ENCODE measurements around the gene SLC15A2. TPM values are rescaled to one million over a fixed set of nuclear protein-coding genes. Genes with fewer than 3 reads are reported as not detected.

The SLC15A2 gene
- total and polyA plus RNA-seq, 12 donors: 0.51 to 4.0 (median 2.2) TPM

DNA sequence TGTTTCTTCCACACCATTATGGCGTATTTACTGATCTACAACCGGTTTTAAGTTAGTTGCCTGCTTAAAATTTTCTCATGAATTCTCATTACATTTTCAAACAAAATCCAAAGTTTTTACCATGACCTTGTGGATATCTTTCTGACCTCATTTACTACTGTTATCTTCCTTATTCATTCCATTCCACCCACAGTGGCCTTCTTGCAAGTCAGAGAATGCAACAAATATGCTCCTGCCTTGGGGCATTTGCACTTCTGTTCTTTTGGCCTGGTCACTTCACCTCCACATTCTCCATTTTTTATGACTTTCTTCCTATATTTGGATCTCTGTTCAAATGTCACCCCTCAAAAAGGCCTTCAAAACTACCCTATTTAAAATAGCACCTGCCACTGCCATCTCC is 8.8 kb upstream of the SLC15A2 start:
- WGBS, 4 donors: 90 to 98% (median 95%) methylated on average over 2 of the region's 2 CpGs
- no peaks in the 10 kb centered on the region for H3K9me3 ChIP-seq (replicated peaks in 1 of 3)
- H3K36me3 ChIP-seq (replicated peaks in 1 of 2): no peaks in the 10 kb centered on the region
- intact Hi-C loops (cut with DNase I): no loop called here
- no peak for DNase-seq
- H3K4me1 ChIP-seq (replicated peaks in 1 of 2): no peaks in the 10 kb centered on the region
- no peaks in the 10 kb centered on the region for H3K27me3 ChIP-seq
- H3K27ac ChIP-seq: no peak overlapping the region
- TF ChIP-seq, protein P1, sequence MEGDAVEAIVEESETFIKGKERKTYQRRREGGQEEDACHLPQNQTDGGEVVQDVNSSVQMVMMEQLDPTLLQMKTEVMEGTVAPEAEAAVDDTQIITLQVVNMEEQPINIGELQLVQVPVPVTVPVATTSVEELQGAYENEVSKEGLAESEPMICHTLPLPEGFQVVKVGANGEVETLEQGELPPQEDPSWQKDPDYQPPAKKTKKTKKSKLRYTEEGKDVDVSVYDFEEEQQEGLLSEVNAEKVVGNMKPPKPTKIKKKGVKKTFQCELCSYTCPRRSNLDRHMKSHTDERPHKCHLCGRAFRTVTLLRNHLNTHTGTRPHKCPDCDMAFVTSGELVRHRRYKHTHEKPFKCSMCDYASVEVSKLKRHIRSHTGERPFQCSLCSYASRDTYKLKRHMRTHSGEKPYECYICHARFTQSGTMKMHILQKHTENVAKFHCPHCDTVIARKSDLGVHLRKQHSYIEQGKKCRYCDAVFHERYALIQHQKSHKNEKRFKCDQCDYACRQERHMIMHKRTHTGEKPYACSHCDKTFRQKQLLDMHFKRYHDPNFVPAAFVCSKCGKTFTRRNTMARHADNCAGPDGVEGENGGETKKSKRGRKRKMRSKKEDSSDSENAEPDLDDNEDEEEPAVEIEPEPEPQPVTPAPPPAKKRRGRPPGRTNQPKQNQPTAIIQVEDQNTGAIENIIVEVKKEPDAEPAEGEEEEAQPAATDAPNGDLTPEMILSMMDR (IDR thresholded peaks at IDR 0.05): no peak
- TF ChIP-seq POLR2A (IDR thresholded peaks at IDR 0.05): no peak
- H3K4me3 ChIP-seq: no peak overlapping the region

DNA sequence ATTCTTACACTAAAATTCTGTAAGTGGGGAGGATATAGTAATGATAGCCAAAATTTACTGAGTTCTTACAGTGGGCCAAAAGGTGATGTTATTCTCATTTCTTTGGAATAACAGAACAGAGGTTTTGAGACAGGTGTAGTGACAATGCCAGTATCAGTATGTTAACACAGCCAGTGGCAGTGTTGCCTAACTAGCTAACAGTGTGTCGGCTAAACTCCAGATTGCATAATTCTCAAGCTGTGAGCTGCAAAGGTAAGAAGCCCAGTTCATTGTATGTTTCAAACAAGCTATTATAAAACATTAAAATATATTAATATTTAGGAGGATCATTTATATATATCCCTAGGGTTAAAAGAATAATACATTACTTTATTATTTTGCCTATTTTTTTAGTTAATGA is 920 bp downstream of the SLC15A2 start:
- Histone ChIP-seq H3K4me1 (replicated peaks in 1 of 2) (peaks cover 0 to 8% of the 10 kb centered on the region in 2 donors), H3K27me3 (no peaks in the 10 kb centered on the region), H3K27ac (no peak overlapping the region), H3K36me3 (replicated peaks in 1 of 2) (no peaks in the 10 kb centered on the region), H3K4me3 (no peak overlapping the region), H3K9me3 (replicated peaks in 1 of 3) (no peaks in the 10 kb centered on the region)
- DNase-seq: no peak
- TF ChIP-seq POLR2A (IDR thresholded peaks at IDR 0.05): no peak
- TF ChIP-seq, protein P1 (IDR thresholded peaks at IDR 0.05): no peak
- WGBS, 4 donors: 0 to 50% (median 25%) methylated on average over 1 of the region's 1 CpG
- intact Hi-C loops (cut with DNase I): no loop called here

DNA sequence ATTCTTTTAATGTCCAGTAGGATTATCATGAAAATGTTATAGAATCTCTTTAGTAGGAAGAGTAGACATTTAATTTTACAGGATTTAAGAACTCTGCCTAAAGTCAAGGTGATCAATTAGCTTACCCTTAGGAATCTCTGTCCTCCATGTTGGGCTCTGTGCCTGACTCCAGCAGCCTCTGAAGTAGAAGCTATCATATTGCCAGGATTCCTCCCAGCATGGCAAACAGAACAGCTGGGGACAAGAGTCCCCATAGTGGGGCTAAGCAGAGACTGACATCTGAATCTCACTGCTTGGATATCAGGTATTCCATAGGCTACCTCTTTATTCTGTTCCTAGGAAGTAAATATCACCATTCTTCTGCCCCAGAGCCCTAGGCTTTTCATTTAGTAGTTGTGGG is 1.5 kb downstream of the SLC15A2 start:
- Histone ChIP-seq H3K27me3 (no peaks in the 10 kb centered on the region), H3K36me3 (replicated peaks in 1 of 2) (no peaks in the 10 kb centered on the region), H3K4me1 (replicated peaks in 1 of 2) (peaks cover 0 to 8% of the 10 kb centered on the region in 2 donors), H3K9me3 (replicated peaks in 1 of 3) (no peaks in the 10 kb centered on the region), H3K27ac (no peak overlapping the region), H3K4me3 (no peak overlapping the region)
- TF ChIP-seq, protein P1 (IDR thresholded peaks at IDR 0.05): no peak
- TF ChIP-seq POLR2A (IDR thresholded peaks at IDR 0.05): no peak
- intact Hi-C loops (cut with DNase I): no loop called here
- DNase-seq: no peak

DNA sequence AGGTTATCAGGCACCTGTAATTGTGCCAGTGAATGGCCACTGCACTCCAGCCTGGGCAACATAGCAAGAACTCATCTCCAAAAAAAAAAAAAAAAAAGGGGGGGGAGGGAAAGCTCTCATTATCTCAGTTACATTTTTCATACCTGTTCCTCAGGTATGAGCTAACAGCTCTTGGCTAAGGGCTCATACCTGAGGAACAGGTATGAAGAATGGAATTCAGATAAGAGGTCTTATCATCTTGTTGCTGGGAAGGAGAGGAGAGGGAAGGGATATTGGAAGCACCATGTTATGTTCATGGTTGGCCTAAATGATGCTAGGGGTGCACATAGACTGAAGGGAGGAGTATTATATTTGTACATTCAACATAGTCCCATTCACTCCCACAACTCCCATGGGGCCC is 2.6 kb downstream of the SLC15A2 start:
- TF ChIP-seq, protein P1 (IDR thresholded peaks at IDR 0.05): no peak
- no peak for TF ChIP-seq POLR2A (IDR thresholded peaks at IDR 0.05)
- no peaks in the 10 kb centered on the region for H3K27me3 ChIP-seq

More for the DNA sequence above, 2.6 kb downstream of the SLC15A2 start:
- Histone ChIP-seq H3K4me3 (no peak overlapping the region), H3K27ac (no peak overlapping the region), H3K4me1 (replicated peaks in 1 of 2) (peaks cover 0 to 8% of the 10 kb centered on the region in 2 donors), H3K36me3 (replicated peaks in 1 of 2) (no peaks in the 10 kb centered on the region), H3K9me3 (replicated peaks in 1 of 3) (no peaks in the 10 kb centered on the region)
- DNase-seq: no peak
- intact Hi-C loops (cut with DNase I): no loop called here
